Measurements from ENCODE around the gene EPN2. TPM values are rescaled to one million over a fixed set of nuclear protein-coding genes. Genes with fewer than 3 reads are reported as not detected.

EPN2 gene
- total RNA-seq, 2 donors from 2014 or later, result 28.8 to 67.7 TPM

DNA sequence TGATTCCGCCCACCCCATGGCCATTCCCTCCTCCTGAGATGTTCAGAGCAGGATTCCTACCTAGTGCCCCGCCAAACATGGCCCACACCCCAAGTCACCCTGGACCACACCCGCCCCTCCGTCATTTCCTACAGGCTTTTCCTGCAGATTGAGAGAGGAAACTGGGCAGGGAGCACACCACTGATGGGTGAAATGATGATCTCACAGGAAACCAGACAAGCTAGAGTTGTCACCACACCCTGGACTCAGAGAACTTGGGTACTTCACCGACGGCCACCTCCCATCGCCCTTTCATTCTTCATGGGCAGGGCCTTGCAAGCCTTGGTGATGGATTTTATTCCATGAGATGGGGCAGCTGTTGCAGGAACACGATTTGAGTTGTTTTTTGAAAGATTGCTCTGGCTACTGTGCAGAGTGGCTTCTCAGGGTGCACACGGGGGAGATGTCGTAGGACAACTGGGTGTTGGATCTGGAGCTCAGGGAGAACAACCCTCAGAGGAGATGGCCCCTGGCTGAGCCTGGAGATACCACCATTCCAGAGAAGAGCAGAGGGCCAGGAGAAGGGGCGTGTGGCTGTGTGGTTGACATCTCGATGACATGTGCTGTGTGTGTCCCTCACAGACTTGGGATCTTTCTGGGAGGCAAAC, 132.8 kb downstream of the EPN2 start:
- no peaks in the 10 kb centered on the region for H3K9me3 ChIP-seq
- H3K4me3 ChIP-seq, result no peak overlapping the region
- TF ChIP-seq, protein P1, sequence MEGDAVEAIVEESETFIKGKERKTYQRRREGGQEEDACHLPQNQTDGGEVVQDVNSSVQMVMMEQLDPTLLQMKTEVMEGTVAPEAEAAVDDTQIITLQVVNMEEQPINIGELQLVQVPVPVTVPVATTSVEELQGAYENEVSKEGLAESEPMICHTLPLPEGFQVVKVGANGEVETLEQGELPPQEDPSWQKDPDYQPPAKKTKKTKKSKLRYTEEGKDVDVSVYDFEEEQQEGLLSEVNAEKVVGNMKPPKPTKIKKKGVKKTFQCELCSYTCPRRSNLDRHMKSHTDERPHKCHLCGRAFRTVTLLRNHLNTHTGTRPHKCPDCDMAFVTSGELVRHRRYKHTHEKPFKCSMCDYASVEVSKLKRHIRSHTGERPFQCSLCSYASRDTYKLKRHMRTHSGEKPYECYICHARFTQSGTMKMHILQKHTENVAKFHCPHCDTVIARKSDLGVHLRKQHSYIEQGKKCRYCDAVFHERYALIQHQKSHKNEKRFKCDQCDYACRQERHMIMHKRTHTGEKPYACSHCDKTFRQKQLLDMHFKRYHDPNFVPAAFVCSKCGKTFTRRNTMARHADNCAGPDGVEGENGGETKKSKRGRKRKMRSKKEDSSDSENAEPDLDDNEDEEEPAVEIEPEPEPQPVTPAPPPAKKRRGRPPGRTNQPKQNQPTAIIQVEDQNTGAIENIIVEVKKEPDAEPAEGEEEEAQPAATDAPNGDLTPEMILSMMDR (IDR thresholded peaks at IDR 0.05), result no peak
- no peak for TF ChIP-seq POLR2A (IDR thresholded peaks at IDR 0.05)
- no peak for TF ChIP-seq POLR2AphosphoS5 (IDR thresholded peaks at IDR 0.05)
- DNase-seq (ENCODE audit: low spot score), result no peak
- H3K36me3 ChIP-seq, result no peaks in the 10 kb centered on the region
- 86% methylated on average over 12 of the region's 12 CpGs for WGBS
- intact Hi-C loops (cut with DNase I), result no loop called here
- H3K27ac ChIP-seq, result no peak overlapping the region
- H3K4me1 ChIP-seq (replicated peaks), result no peaks in the 10 kb centered on the region
- H3K27me3 ChIP-seq (replicated peaks; ENCODE audit: insufficient read depth), result no peaks in the 10 kb centered on the region

DNA sequence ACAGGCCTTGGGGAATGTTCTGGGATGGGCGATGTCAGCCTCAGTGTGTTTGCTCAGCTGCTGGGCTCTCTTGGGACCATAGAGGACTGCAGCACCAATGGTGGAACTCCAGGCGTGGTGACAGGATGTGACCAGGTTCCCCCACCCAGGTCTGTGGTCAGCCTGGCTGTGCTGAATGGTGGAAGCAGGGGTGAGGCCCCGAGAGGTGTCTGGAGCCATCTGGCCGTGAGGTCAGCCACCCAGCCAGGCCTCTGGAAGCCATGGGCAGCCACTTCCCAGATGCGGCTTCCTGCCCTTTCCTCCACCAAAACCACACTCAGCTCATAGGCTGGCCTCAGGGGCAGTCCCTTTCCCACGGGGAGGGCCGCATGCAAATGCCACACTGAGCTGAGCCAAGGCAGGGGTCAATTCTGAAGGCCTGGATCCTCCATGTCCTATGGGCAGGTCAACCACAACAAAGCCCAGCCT, 133.4 kb downstream of the EPN2 start:
- Histone ChIP-seq H3K9me3 (no peaks in the 10 kb centered on the region), H3K4me1 (replicated peaks) (no peaks in the 10 kb centered on the region), H3K36me3 (no peaks in the 10 kb centered on the region), H3K27ac (no peak overlapping the region), H3K27me3 (replicated peaks; ENCODE audit: insufficient read depth) (no peaks in the 10 kb centered on the region), H3K4me3 (no peak overlapping the region)
- 81% methylated on average over 7 of the region's 7 CpGs for WGBS
- intact Hi-C loops (cut with DNase I), result no loop called here
- DNase-seq (ENCODE audit: low spot score), result no peak
- TF ChIP-seq POLR2AphosphoS5 (IDR thresholded peaks at IDR 0.05) (no peak), POLR2A (IDR thresholded peaks at IDR 0.05) (no peak)
- TF ChIP-seq, protein P1 (IDR thresholded peaks at IDR 0.05), result no peak

DNA sequence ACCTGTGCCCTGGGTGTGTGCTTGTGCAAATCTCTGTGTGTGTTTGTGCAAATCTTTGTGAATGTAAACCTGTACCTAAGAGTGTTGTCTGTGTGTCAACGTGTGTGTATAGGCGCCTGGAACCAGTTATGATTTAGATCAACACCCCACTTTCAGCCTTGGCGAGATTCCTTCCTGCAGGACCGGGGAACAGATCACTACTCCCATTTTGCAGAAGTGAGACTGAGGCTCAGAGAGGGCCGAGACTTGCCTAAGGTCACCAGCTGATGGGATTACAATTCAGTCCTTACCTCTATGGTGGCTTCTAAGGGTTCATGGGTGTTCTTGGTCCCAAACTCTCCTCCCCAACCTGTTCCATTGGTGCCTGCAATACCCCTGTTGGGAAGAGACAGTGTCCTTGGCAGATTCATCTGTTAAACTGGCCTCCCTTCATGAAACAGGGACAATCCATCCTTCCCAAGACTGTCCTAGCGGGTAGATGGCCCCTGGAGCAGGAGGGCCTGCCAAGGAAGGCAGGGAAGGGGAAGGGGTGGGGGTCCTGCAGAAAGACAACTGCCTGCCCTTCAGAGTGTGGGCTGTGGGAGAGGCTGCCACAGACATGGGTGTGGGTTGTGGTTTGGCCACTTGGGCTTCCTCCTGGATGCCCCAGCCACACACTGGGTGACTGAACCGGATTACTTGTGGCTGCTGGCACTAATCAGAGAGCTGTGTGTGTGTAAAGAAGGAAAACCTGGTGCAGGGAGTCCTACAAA, 134.3 kb downstream of the EPN2 start:
- H3K9me3 ChIP-seq, result no peaks in the 10 kb centered on the region
- no peak for DNase-seq (ENCODE audit: low spot score)
- H3K36me3 ChIP-seq, result no peaks in the 10 kb centered on the region
- intact Hi-C loops (cut with DNase I), result no loop called here
- H3K27ac ChIP-seq, result no peak overlapping the region
- H3K4me3 ChIP-seq, result no peak overlapping the region
- TF ChIP-seq, protein P1 (IDR thresholded peaks at IDR 0.05), result no peak
- no peak for TF ChIP-seq POLR2AphosphoS5 (IDR thresholded peaks at IDR 0.05)
- TF ChIP-seq POLR2A (IDR thresholded peaks at IDR 0.05), result no peak
- H3K4me1 ChIP-seq (replicated peaks), result no peaks in the 10 kb centered on the region
- 85% methylated on average over 7 of the region's 7 CpGs for WGBS
- no peaks in the 10 kb centered on the region for H3K27me3 ChIP-seq (replicated peaks; ENCODE audit: insufficient read depth)

DNA sequence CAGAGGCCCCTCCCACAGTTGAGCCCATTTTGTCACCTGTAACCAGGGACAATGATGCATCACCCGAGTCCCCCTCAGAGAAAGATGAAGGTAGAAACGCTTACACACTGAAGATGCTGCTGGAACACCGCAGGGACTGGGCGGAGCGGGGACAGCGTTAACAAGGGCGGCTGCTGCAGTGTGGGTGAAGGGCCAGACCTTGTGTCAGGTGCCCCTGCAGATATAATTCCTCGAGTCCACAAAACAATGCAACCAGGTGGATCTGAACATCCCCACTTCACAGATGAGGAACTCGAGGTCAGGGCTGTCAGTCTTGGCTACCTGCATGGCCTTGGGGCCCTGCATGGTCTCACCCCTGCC, 134.8 kb downstream of the EPN2 start:
- Histone ChIP-seq H3K4me1 (replicated peaks) (peaks cover under 1% of the 10 kb centered on the region), H3K9me3 (no peaks in the 10 kb centered on the region), H3K27ac (no peak overlapping the region), H3K27me3 (replicated peaks; ENCODE audit: insufficient read depth) (no peaks in the 10 kb centered on the region), H3K4me3 (no peak overlapping the region), H3K36me3 (no peaks in the 10 kb centered on the region)
- DNase-seq (ENCODE audit: low spot score), result no peak
- intact Hi-C loops (cut with DNase I), result no loop called here
- 81% methylated on average over 9 of the region's 9 CpGs for WGBS
- TF ChIP-seq POLR2AphosphoS5 (IDR thresholded peaks at IDR 0.05) (no peak), POLR2A (IDR thresholded peaks at IDR 0.05) (no peak)
- TF ChIP-seq, protein P1 (IDR thresholded peaks at IDR 0.05), result no peak

DNA sequence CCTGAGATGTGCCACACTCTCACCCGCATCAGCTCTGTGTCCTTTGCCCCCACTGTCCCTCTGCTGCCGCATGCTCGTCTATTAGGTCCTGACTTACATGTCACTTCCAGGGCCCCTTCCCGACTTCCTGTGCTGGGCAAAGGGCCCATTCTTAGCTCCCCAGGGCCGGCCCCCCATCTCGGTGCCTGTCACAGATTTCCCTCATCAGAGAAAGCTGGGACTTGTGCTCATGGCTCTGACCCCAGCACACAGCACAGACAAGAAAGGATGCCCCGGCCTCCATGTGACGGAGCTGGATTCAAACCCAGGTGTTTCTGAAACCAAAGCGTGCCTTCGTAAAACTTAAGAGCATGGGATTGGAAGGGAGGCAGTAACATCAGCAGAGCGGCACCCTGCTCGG, 135.3 kb downstream of the EPN2 start:
- no peaks in the 10 kb centered on the region for H3K27me3 ChIP-seq (replicated peaks; ENCODE audit: insufficient read depth)
- WGBS, result 89% methylated on average over 12 of the region's 12 CpGs
- H3K36me3 ChIP-seq, result no peaks in the 10 kb centered on the region
- intact Hi-C loops (cut with DNase I), result no loop called here
- no peaks in the 10 kb centered on the region for H3K9me3 ChIP-seq
- peaks cover 3% of the 10 kb centered on the region for H3K4me1 ChIP-seq (replicated peaks)
- H3K27ac ChIP-seq, result no peak overlapping the region
- no peak overlapping the region for H3K4me3 ChIP-seq
- no peak for TF ChIP-seq POLR2AphosphoS5 (IDR thresholded peaks at IDR 0.05)
- no peak for TF ChIP-seq POLR2A (IDR thresholded peaks at IDR 0.05)
- TF ChIP-seq, protein P1 (IDR thresholded peaks at IDR 0.05), result no peak
- no peak for DNase-seq (ENCODE audit: low spot score)
